K562 (cell line): ENCODE measurements around the gene ENTREP3. TPM values are rescaled to one million over a fixed set of nuclear protein-coding genes. Genes with fewer than 3 reads are reported as not detected.
A peak's percentile ranks its signal among the peaks of the same experiment; 100 is the strongest.

ENCODE experiments used
- HDAC3 ChIP-seq: fragments of 450-650 bp; IDR thresholded peaks from 2 replicates; pipeline ENCODE4 v1.6.1; 2018; ENCODE audit warnings: borderline replicate concordance, mild to moderate bottlenecking, moderate library complexity; ENCODE audit not compliant: partially characterized antibody
- KDM2B ChIP-seq: fragments of 250-450 bp; sonication (Bioruptor Pico); IDR thresholded peaks from 2 replicates; pipeline ENCODE4 v1.8.0; 2021; ENCODE audit warnings: mild to moderate bottlenecking, moderate library complexity
- NR2C1 ChIP-seq, 2 experiments: fragments of 450-650 bp; IDR thresholded peaks; 2 replicates each; pipeline ENCODE4 v1.6.1; 2017; ENCODE audit warnings: mild to moderate bottlenecking in 2 of 2, antibody characterized with exemption in 1 of 2, inconsistent platforms in 1 of 2, missing compliant biosample characterization in 1 of 2, missing genetic modification characterization in 1 of 2
- SPI1 ChIP-seq: IDR thresholded peaks from 2 replicates; pipeline ENCODE4 v1.6.1; 2011; ENCODE audit warnings: low read depth, low read length, control low read depth, borderline replicate concordance
- ZBTB40 ChIP-seq, 2 experiments: fragments of 450-650 bp in 1 of 2; sonication (generic) in 1 of 2; formaldehyde crosslinking in 1 of 2; IDR thresholded peaks; 2 replicates each; pipeline versions ENCODE4 v1.7.1 to v1.9.0; 2016 to 2022; ENCODE audit warnings: inconsistent platforms in 1 of 2, mild to moderate bottlenecking in 1 of 2, missing genetic modification reagents in 1 of 2
- ZKSCAN3 ChIP-seq: fragments of 250-450 bp; sonication (Bioruptor Pico); IDR thresholded peaks from 2 replicates; pipeline ENCODE4 v1.4.0; 2020
- ZNF75A ChIP-seq: fragments of 450-650 bp; formaldehyde crosslinking; IDR thresholded peaks from 2 replicates; pipeline ENCODE4 v1.4.0; 2020; ENCODE audit warnings: mild to moderate bottlenecking
- polyA plus RNA-seq, 8 experiments: library from polyadenylated mRNA; depleted of rRNA in 4 of 8; stranded (reverse) in 5 of 8; unstranded in 3 of 8; fragments of >200 nt; fragmentation: Nextera tagmentation in 2 of 8; fragmentation: Illumina TruSeq in 1 of 8; extraction: Ambion mirVana in 2 of 8; extraction: Trizol in 1 of 8; gene quantifications; 2 replicates each; pipeline versions ENCODE4 v1.2.1 to v1.2.3, GENCODE V29; 2011 to 2014; ENCODE audit warnings: inconsistent platforms in 1 of 8, missing spikeins in 1 of 8
- total RNA-seq, 7 experiments: library from RNA; depleted of rRNA in 6 of 7; stranded (reverse); fragments of >200 nt in 6 of 7; fragmentation: Illumina TruSeq in 2 of 7; extraction: Trizol in 2 of 7; gene quantifications; 2 replicates each; pipeline versions ENCODE4 v1.2.1 to v1.2.3, GENCODE V29; 2011 to 2021; ENCODE audit warnings: low replicate concordance in 1 of 7
- TF ChIP-seq, protein P1 (sequence below), 2 experiments: fragments of 450-650 bp in 1 of 2; sonication (generic) in 1 of 2; formaldehyde crosslinking in 1 of 2; IDR thresholded peaks in 1 of 2; conservative IDR thresholded peaks in 1 of 2; 2 replicates each; pipeline versions ENCODE4 v1.6.1 to v1.8.1; 2016 to 2023; ENCODE audit warnings: mild to moderate bottlenecking in 2 of 2, moderate library complexity in 2 of 2, inconsistent platforms in 1 of 2, missing genetic modification reagents in 1 of 2
- TF ChIP-seq, protein P2 (sequence below): fragments of 250-450 bp; sonication (Bioruptor Pico); IDR thresholded peaks from 2 replicates; pipeline ENCODE4 v1.8.0; 2022; ENCODE audit warnings: inconsistent platforms, mild to moderate bottlenecking, moderate library complexity, borderline replicate concordance
- TF ChIP-seq, protein P3 (sequence below): conservative IDR thresholded peaks from 2 replicates; pipeline ENCODE4 v1.6.1; 2011; ENCODE audit warnings: low read depth, mild to moderate bottlenecking, low read length; ENCODE audit not compliant: control insufficient read depth

Gene ENTREP3
- total and polyA plus RNA-seq, 9 of the 15 experiments (the other 6 are each of a cell fraction or from before 2014, with no cell fraction given), result 1.9 to 41.8 (median 5.9) TPM

GRCh38 chr1:155218854-155219591, 36.3 kb downstream of the ENTREP3 start (continued):
- 0 out of 2 replicates have a peak, but pooled peaks have one; percentile 11 for TF ChIP-seq SPI1
- TF ChIP-seq, protein P1, sequence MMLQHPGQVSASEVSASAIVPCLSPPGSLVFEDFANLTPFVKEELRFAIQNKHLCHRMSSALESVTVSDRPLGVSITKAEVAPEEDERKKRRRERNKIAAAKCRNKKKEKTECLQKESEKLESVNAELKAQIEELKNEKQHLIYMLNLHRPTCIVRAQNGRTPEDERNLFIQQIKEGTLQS (IDR thresholded peaks at IDR 0.05), result peak; percentile 65
- TF ChIP-seq, protein P1 (CRISPR knock-in tag; conservative IDR thresholded peaks at IDR 0.05), result no peak
- TF ChIP-seq KDM2B (CRISPR knock-in tag), result no peak
- peak; percentile 78 for TF ChIP-seq ZBTB40 (IDR thresholded peaks at IDR 0.05)
- TF ChIP-seq ZBTB40 (CRISPR knock-in tag; IDR thresholded peaks at IDR 0.05), result no peak
- no peak for TF ChIP-seq ZKSCAN3 (CRISPR knock-in tag)
- no peak for TF ChIP-seq ZNF75A (CRISPR knock-in tag)
- no peak for TF ChIP-seq HDAC3
- TF ChIP-seq, protein P2, sequence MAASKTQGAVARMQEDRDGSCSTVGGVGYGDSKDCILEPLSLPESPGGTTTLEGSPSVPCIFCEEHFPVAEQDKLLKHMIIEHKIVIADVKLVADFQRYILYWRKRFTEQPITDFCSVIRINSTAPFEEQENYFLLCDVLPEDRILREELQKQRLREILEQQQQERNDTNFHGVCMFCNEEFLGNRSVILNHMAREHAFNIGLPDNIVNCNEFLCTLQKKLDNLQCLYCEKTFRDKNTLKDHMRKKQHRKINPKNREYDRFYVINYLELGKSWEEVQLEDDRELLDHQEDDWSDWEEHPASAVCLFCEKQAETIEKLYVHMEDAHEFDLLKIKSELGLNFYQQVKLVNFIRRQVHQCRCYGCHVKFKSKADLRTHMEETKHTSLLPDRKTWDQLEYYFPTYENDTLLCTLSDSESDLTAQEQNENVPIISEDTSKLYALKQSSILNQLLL, result no peak
- TF ChIP-seq NR2C1 (IDR thresholded peaks at IDR 0.05), result peak; percentile 76
- TF ChIP-seq NR2C1 (tag; IDR thresholded peaks at IDR 0.05), result peak; percentile 71
- TF ChIP-seq, protein P3, sequence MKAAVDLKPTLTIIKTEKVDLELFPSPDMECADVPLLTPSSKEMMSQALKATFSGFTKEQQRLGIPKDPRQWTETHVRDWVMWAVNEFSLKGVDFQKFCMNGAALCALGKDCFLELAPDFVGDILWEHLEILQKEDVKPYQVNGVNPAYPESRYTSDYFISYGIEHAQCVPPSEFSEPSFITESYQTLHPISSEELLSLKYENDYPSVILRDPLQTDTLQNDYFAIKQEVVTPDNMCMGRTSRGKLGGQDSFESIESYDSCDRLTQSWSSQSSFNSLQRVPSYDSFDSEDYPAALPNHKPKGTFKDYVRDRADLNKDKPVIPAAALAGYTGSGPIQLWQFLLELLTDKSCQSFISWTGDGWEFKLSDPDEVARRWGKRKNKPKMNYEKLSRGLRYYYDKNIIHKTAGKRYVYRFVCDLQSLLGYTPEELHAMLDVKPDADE, result peak; percentile 73; the same call in 1 of the 2 replicates
